GM21447 (cell line): ENCODE measurements around the gene TOM1L2.
"Not testable (repeated sequence)": the region's sequence is repeated elsewhere in the genome, so short reads cannot be mapped to it uniquely, and the experiment has no call there.

Source experiments
- ATAC-seq: cut with Tn5 transposase; IDR thresholded peaks from one replicate; pipeline ENCODE4 v1.9.1; 2021; ENCODE audit not compliant: unreplicated experiment

TOM1L2 gene

DNA sequence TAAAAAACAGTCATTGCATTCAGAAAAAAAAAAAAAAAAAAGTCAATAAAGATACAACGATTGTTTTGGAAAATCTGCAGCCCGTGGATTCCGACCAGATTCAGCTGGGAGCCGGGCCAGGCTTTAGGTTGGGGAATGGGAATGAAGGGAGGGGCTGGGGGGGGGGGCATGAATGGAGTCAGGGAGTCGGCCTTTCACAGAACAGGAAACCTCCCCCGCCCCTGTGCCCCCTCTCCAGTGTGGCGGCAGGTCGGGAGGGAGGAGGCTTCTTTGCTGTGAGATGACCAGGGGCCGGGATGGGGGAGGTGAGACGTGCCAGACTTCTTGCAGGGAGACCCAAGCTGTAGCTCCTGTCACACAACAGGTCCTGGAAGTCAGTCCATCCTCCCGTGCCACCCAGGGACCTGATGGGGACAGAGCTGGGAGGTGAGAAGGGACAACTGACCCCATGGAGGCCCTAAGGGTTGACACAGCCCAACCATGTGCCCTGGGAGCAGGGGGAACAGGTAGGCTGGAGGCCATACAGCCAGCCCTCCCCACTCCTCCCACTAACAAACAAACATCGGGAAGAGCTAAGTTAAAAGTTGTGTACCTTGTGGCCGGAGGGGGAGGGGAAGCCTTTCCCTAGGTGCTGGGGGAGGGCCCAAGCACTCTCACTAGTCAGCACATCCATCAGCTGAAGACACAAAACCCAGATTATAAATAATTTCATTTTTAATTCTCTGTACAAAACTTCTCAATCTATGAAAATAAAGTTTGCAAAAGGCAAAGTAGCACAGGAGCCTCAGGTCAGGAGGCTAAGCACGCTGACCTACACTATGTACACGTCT lies 160.6 kb downstream of the TOM1L2 start:
- no peak for ATAC-seq

- ATAC-seq: no peak
Measured at GRCh38 chr17:17810895-17811248, 161.3 kb downstream of the TOM1L2 start.

GRCh38 chr17:17810084-17810894 lies 161.9 kb downstream of the TOM1L2 start:
- ATAC-seq: no peak

DNA sequence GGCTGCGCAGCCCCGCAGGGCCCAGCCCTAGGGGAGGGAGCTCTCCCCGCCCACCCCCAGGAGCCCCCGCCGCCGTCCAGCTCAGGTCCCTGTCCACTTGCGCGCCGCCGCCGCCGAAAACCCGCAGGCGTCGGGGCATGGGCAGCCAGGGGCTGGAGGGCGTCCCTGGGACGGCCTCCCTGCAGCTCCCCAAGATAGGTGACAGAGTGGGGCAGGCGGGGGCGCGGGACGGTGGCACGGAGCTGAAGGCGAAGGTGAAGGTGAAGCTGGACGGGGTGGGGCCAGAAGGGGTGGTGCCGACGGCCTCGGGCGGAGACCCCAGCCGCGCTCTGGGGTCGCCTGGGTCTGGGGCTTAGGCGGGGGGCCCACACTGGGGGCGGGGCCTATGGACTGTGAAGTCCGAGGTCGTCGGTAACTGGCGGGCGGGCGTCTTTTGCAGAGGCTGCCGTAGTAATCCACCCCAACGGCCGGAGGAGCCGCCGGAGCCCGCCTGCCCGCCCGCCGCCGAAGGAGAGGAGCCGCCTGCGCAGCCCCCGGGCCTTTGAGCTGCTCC lies 162.6 kb downstream of the TOM1L2 start:
- no peak for ATAC-seq

GRCh38 chr17:17808706-17809432 lies 163.3 kb downstream of the TOM1L2 start:
- ATAC-seq: peak; percentile 50

GRCh38 chr17:17808200-17808599 lies 164.0 kb downstream of the TOM1L2 start:
- not testable (repeated sequence) for ATAC-seq

GRCh38 chr17:17807440-17807839 lies 164.8 kb downstream of the TOM1L2 start:
- no peak for ATAC-seq

DNA sequence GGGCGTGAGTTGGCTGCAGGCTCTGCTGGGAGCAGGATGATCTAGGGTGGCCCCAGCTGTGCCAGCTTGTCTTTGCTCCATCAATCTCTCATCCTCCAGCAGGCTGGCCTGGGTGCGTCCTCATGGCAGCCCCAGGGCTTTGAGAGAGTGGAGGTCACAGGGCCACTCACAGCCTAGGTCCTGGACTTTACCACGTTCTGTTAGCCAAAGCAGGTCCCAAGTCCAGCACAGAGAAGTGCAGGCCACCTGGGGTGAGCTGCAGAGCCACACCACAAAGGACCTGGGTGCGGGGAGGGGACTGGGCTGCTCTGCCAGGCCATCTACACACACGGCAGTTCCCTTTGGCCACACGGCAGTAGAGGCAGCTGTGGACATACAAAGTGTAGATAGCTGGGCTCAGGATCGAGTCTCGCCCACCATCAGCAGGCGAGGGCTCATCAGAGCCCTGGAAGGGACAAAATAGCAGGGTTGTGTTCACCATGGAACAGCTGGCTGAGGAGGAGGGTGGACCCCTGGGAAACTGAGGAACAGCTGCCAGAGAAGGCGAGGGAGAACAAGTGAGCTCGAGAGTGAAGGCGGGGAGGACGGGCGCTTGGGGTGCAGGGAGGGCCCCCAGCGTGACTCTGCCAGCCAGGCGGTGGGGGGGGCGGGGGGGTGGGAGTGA lies 165.5 kb downstream of the TOM1L2 start:
- no peak for ATAC-seq

DNA sequence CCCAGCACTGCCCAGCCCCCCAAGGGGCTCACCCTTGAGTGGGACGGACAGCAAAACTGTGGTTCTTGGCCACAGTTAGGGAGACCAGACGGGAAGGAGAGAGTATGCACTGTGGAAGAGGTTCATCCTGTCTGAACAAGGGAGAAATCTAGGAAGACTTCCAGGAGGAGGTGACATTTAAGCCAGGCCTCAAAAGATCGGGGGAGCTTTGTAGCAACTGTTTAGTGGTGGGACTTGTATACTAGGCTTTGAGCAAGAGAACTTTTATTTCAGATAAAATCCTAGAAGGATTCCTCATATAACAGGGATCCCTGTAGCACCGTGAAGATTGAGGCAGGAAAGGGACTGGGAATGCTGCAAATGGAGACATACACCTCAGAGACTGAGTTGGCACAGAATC lies 166.2 kb downstream of the TOM1L2 start:
- ATAC-seq: no peak

GRCh38 chr17:17805575-17805974 lies 166.6 kb downstream of the TOM1L2 start:
- ATAC-seq: no peak

DNA sequence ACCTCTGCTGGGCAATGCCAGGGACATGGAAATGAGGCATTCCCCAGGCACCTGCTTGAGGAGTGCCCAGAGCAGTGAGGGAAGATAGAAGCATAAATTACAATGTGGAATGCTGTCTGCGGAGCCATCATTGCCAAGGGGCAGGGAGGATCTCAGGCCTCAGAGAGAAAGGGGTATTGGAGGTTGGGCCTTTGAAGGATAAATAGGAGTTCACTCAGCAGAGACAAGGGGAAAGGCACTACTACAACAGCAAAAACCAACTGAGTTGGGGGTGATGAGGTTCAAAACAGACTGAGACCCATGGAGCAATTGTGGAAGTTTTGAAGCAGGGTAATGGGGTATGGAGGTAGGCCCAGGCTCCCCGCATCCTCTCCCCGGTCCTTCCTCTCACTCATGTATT lies 168.2 kb downstream of the TOM1L2 start:
- no peak for ATAC-seq

GRCh38 chr17:17801800-17802481 lies 170.3 kb downstream of the TOM1L2 start:
- no peak for ATAC-seq

DNA sequence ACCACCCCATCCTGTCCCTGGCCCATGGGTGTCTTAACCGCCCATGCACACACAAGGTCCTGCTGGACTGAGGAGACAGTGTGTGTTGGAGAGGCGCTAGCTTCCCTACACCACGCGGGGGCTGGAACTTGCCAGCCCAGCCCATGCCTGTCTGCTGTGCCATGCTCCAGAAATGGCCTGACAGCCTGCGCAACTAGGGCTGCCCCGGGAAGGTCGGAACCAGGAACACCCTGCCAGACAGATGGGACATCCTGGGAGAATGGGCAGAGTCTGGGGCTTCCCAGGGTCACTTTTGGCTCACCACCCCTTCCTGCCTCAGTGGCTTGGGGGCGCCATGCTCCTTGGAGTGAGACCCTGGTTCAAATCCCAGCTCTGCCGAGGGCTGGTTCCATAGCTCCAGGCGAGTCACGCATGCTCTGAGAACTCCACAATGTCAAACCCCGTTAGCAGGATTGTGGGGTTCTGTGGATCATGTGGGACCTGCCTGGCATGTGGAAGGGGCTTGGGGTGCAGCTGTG lies 171.6 kb downstream of the TOM1L2 start:
- no peak for ATAC-seq

DNA sequence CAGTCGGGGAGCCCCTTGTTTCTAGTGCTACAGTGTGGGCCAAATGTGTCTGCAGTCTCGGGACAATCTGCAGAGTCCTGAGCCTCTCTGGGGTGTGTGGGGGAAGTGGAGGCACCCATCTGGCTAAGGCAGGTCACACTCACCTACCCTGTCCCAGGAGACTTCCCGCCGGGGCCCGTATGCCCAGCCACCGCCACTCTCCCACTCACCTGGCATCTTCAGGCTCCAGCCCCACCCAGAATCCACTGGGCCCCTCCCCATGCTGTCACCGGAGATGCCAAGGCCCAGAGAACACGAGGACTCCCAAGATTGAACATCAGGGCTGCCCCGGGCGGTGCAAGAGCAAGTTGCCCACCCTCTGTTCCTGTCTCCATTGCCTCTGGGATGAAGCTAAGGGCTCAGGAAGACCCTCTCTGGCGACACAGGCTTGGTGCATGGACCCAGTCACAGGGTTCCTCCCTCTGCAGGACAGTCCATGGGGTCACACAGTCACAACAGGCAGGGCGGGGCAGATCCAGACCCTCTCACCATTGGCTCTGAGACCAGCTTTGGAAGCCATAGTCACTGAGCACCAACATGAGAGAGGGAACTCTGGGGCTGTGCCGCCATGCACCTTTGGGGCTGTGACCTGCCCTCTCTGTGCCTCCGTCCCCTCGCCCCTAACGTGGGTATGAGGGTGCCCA lies 173.5 kb downstream of the TOM1L2 start:
- no peak for ATAC-seq

GRCh38 chr17:17798010-17798556 lies 174.1 kb downstream of the TOM1L2 start:
- ATAC-seq: no peak

DNA sequence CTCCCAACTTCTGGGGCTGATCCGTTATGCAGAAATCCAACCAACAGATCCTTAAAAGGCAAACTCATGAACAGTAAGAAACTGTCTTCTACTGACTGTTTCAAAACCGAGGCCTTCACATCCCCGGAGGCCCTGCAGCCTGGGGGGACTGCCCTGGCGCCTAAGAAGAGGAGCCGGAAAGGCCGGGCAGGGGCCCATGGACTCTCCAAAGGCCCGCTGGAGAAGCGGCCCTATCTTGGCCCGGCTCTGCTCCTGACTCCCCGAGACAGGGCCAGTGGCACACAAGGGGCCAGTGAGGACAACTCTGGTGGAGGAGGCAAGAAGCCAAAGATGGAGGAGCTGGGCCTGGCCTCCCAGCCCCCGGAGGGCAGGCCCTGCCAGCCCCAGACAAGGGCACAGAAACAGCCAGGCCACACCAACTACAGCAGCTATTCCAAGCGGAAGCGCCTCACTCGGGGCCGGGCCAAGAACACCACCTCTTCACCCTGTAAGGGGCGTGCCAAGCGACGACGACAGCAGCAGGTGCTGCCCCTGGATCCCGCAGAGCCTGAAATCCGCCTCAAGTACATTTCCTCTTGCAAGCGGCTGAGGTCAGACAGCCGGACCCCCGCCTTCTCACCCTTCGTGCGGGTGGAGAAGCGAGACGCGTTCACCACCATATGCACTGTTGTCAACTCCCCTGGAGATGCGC lies 174.9 kb downstream of the TOM1L2 start:
- no peak for ATAC-seq

- ATAC-seq: no peak
Measured at GRCh38 chr17:17796787-17797061, 175.5 kb downstream of the TOM1L2 start.

GRCh38 chr17:17795946-17796786 lies 176.0 kb downstream of the TOM1L2 start:
- ATAC-seq: no peak
